Chondrocyte (in vitro differentiated cells): ENCODE measurements around the gene TFF3. TPM values are rescaled to one million over a fixed set of nuclear protein-coding genes. Genes with fewer than 3 reads are reported as not detected.

Experiments used
- DNase-seq: peaks from one replicate; pipeline ENCODE4 v3.0.0; 2021; ENCODE audit warnings: mixed read lengths, low spot score
- H3K27ac Mint-ChIP-seq: one replicate; pipeline ENCODE4 v1.8.0; 2021; ENCODE audit warnings: mild to moderate bottlenecking, moderate library complexity, mixed read lengths; ENCODE audit not compliant: unreplicated experiment
- H3K27me3 Mint-ChIP-seq: 2 replicates; pipeline ENCODE4 v1.8.0; 2021; ENCODE audit warnings: low read depth, mixed read lengths
- H3K36me3 Mint-ChIP-seq: 2 replicates; pipeline ENCODE4 v1.8.0; 2021; ENCODE audit warnings: low read depth, mixed read lengths
- H3K4me1 Mint-ChIP-seq: 2 replicates; pipeline ENCODE4 v1.8.0; 2021; ENCODE audit warnings: low read depth, mild to moderate bottlenecking, mixed read lengths
- H3K4me3 Mint-ChIP-seq: one replicate; pipeline ENCODE4 v1.8.0; 2021; ENCODE audit warnings: mild to moderate bottlenecking, moderate library complexity, mixed read lengths; ENCODE audit not compliant: unreplicated experiment
- H3K9me3 Mint-ChIP-seq: 2 replicates; pipeline ENCODE4 v1.8.0; 2021; ENCODE audit warnings: low read depth, mixed read lengths
- CTCF ChIP-seq: fragments of 200-600 bp; sonication (generic); IDR thresholded peaks from 2 replicates; pipeline ENCODE4 v1.5.0; 2021; ENCODE audit warnings: antibody characterized with exemption, mild to moderate bottlenecking, moderate library complexity
- total RNA-seq: library from RNA; stranded (reverse); gene quantifications from 3 replicates; pipeline ENCODE4 v1.2.1, GENCODE V29; 2021

TFF3 gene
- total RNA-seq, 1 donor from 2014 or later, result 1.3 TPM

GRCh38 chr21:42279888-42280287, 35.3 kb downstream of the TFF3 start:
- no peak for TF ChIP-seq CTCF
- Mint-ChIP-seq H3K36me3 (no peaks in the 10 kb centered on the region), H3K27me3 (peaks cover 2% of the 10 kb centered on the region), H3K4me3 (no peak overlapping the region), H3K9me3 (no peaks in the 10 kb centered on the region), H3K4me1 (peaks cover 10% of the 10 kb centered on the region), H3K27ac (no peak overlapping the region)
- DNase-seq, result no peak

- Mint-ChIP-seq H3K4me3 (no peak overlapping the region), H3K4me1 (peaks cover 10% of the 10 kb centered on the region), H3K36me3 (no peaks in the 10 kb centered on the region), H3K27ac (no peak overlapping the region), H3K9me3 (no peaks in the 10 kb centered on the region), H3K27me3 (peaks cover 2% of the 10 kb centered on the region)
- TF ChIP-seq CTCF, result no peak
- DNase-seq, result no peak
Observed at GRCh38 chr21:42279341-42279871, 35.8 kb downstream of the TFF3 start.

DNA sequence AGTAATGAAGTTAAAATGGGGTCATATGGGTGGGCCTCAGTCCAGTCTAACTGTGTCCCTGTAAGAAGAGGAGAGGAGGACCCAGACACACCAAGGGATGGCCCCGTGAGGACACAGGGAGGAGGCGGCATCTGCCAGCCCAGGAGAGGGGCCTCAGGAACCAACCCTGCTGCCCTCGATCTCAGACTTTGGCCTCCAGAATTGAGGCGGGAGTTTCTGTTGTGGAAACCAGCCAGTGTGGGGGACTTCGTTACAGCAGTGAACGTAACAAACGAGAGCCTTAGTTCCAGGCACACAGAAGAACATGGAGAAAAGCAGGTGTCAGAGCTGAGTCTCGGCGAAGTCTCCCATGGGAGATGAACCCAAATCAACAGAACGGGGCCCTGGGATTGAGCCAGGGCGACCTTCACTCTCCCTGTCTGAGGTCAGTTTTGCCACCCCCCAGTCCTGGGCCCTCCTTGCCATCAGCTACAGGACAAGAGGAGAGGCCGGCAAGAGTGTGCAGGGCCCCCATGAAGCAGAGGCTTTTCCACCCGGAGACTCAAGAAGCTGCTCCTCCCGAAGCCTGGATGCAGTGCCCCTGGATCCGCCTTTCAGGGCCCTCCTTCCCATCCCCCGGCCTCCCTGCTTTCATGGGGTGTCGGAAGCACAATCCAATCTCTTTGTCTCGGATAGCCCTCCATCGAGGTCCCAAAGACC, 36.6 kb downstream of the TFF3 start:
- no peak overlapping the region for H3K27ac Mint-ChIP-seq

DNA sequence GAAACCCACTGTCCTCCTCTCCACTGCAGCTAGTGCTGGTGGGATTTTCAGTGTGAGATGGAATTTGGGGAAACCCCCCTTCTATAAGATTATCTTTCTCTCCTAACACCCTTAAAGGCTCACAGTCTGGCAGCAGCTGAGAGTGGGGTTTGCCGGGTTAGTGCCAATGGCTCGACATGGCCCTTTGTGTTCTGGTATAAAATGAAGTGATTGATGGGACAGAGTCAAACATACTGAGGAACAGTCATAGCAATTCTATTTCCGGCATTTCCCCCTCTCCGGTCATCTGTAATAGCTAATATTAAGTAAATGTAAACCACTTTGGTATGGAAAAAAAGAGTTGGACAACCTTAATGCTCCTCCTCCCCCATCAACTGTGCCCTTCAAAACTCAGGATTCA, 37.6 kb downstream of the TFF3 start:
- no peaks in the 10 kb centered on the region for H3K9me3 Mint-ChIP-seq
- TF ChIP-seq CTCF, result no peak

More for the DNA sequence above, 36.6 kb downstream of the TFF3 start:
- TF ChIP-seq CTCF, result no peak
- Mint-ChIP-seq H3K27me3 (peaks cover 2% of the 10 kb centered on the region), H3K36me3 (no peaks in the 10 kb centered on the region), H3K9me3 (no peaks in the 10 kb centered on the region), H3K4me1 (peaks cover 10% of the 10 kb centered on the region), H3K4me3 (no peak overlapping the region)
- no peak for DNase-seq

DNA sequence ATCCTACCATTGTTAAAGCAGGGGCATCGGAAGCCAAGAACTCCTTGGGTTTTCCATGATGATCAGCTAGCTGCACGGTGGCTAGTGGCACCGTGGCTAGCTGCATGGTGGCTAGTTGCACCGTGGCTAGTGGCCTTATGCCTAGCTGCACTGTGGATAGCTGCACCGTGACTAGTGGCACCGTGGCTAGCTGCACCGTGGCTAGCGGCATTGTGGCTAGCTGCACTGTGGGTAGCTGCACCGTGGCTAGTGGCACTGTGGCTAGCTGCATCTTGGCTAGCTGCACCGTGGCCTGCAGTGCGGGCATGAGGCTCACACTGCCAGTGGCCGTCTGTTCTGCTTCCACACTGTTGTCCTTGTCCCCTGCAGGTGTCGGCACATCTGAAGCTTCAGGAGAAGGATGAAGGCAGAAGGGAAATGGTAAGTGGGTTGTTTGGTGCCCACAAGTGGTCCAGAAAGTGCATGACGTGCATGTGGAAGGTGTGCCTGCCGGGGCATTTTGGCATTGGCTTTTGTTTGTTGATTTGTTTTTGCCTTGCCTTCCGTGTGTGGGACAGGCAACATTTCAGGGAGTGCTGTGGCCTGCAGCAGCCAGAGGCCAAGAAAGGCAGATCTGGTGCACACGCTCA, 38.6 kb downstream of the TFF3 start:
- H3K4me3 Mint-ChIP-seq, result no peak overlapping the region
- H3K27me3 Mint-ChIP-seq, result no peaks in the 10 kb centered on the region
- TF ChIP-seq CTCF, result peak; percentile 62
- H3K9me3 Mint-ChIP-seq, result no peaks in the 10 kb centered on the region
- H3K27ac Mint-ChIP-seq, result no peak overlapping the region
- no peaks in the 10 kb centered on the region for H3K36me3 Mint-ChIP-seq
- peaks cover 10% of the 10 kb centered on the region for H3K4me1 Mint-ChIP-seq
- DNase-seq, result no peak

More for the DNA sequence above, 37.6 kb downstream of the TFF3 start:
- DNase-seq, result no peak
- Mint-ChIP-seq H3K27me3 (no peaks in the 10 kb centered on the region), H3K27ac (no peak overlapping the region), H3K36me3 (no peaks in the 10 kb centered on the region), H3K4me1 (peaks cover 10% of the 10 kb centered on the region), H3K4me3 (no peak overlapping the region)
